Suprapubic skin (tissue), 4 donors: ENCODE results near the gene TMEM208. TPM values are rescaled to one million over a fixed set of nuclear protein-coding genes. Genes with fewer than 3 reads are reported as not detected.
A peak's percentile ranks its signal among the peaks of the same experiment; 100 is the strongest.

Experiments used
- DNase-seq, 2 donors: peaks; one replicate each; pipeline ENCODE4 v3.0.0-alpha.2; 2019; ENCODE audit warnings: low spot score in 2 of 2
- H3K27ac ChIP-seq: fragments of 200-600 bp; sonication (generic); one replicate; pipeline ENCODE4 v1.5.1; 2019
- H3K27me3 ChIP-seq: fragments of 200-600 bp; sonication (generic); one replicate; pipeline ENCODE4 v1.5.1; 2019
- H3K36me3 ChIP-seq: fragments of 200-600 bp; sonication (generic); one replicate; pipeline ENCODE4 v1.5.1; 2019
- H3K4me1 ChIP-seq: fragments of 200-600 bp; sonication (generic); one replicate; pipeline ENCODE4 v1.5.1; 2019
- H3K4me3 ChIP-seq: fragments of 200-600 bp; sonication (generic); one replicate; pipeline ENCODE4 v1.5.1; 2019; ENCODE audit warnings: mild to moderate bottlenecking
- H3K9me3 ChIP-seq: fragments of 200-600 bp; sonication (generic); one replicate; pipeline ENCODE4 v1.5.1; 2019
- CTCF ChIP-seq, 2 donors: fragments of 200-600 bp in 1 of 2; fragments of 450-650 bp in 1 of 2; sonication (generic) in 1 of 2; IDR thresholded peaks; one replicate each; pipeline ENCODE4 v1.5.1; 2016 to 2019; ENCODE audit warnings: antibody characterized with exemption in 2 of 2, mild to moderate bottlenecking in 1 of 2, moderate library complexity in 1 of 2
- EP300 ChIP-seq: sonication (generic); formaldehyde crosslinking; IDR thresholded peaks from one replicate; pipeline ENCODE4 v1.6.1; 2017; ENCODE audit warnings: antibody characterized with exemption
- POLR2A ChIP-seq, 2 donors: fragments of 450-650 bp; IDR thresholded peaks; one replicate each; pipeline ENCODE4 v1.6.1; 2017; ENCODE audit warnings: antibody characterized with exemption in 2 of 2, mild to moderate bottlenecking in 2 of 2, moderate library complexity in 2 of 2
- POLR2AphosphoS5 ChIP-seq, 3 donors: sonication (generic); formaldehyde crosslinking; IDR thresholded peaks; one replicate each; pipeline ENCODE4 v1.6.1; 2017; ENCODE audit warnings: antibody characterized with exemption in 3 of 3
- WGBS: methylation state at CpG from one replicate; pipeline ENCODE4 v1.1.5; 2018; 5-methylcytosine and 5-hydroxymethylcytosine counted together
- total RNA-seq, 4 donors: library from RNA; depleted of rRNA; stranded (reverse); fragments of >200 nt; gene quantifications; one replicate each; pipeline ENCODE4 v1.1.0, GENCODE V29; 2016

Gene TMEM208
- total RNA-seq, 4 donors from 2014 or later: 32.8 to 46.8 (median 40.0) TPM

- no peaks in the 10 kb centered on the region for H3K9me3 ChIP-seq
- H3K27ac ChIP-seq: no peak overlapping the region
- peaks cover 42% of the 10 kb centered on the region for H3K36me3 ChIP-seq
- peaks cover 19% of the 10 kb centered on the region for H3K4me1 ChIP-seq
- no peak for TF ChIP-seq POLR2AphosphoS5 (IDR thresholded peaks at IDR 0.05)
- TF ChIP-seq EP300: no peak
- no peak for TF ChIP-seq POLR2A (IDR thresholded peaks at IDR 0.05)
- TF ChIP-seq CTCF (IDR thresholded peaks at IDR 0.05): no peak
- DNase-seq: no peak
- no peaks in the 10 kb centered on the region for H3K27me3 ChIP-seq
- WGBS: 93% methylated on average over 9 of the region's 9 CpGs
- peak overlapping the region; percentile 93 for H3K4me3 ChIP-seq
Measured at GRCh38 chr16:67228034-67228785, 1.3 kb downstream of the TMEM208 start.

GRCh38 chr16:67228905-67229304, 2.0 kb downstream of the TMEM208 start:
- H3K36me3 ChIP-seq: peaks cover 49% of the 10 kb centered on the region
- no peak overlapping the region for H3K4me3 ChIP-seq
- TF ChIP-seq POLR2A (IDR thresholded peaks at IDR 0.05) (no peak), EP300 (no peak), POLR2AphosphoS5 (IDR thresholded peaks at IDR 0.05) (no peak), CTCF (IDR thresholded peaks at IDR 0.05) (no peak)
- no peaks in the 10 kb centered on the region for H3K9me3 ChIP-seq
- H3K27ac ChIP-seq: no peak overlapping the region
- H3K27me3 ChIP-seq: no peaks in the 10 kb centered on the region
- H3K4me1 ChIP-seq: peaks cover 19% of the 10 kb centered on the region
- 82% methylated on average over 9 of the region's 9 CpGs for WGBS
- no peak for DNase-seq

- H3K27me3 ChIP-seq: no peaks in the 10 kb centered on the region
- WGBS: 91% methylated on average over 19 of the region's 32 CpGs
- no peak overlapping the region for H3K4me3 ChIP-seq
- H3K27ac ChIP-seq: no peak overlapping the region
- H3K36me3 ChIP-seq: peaks cover 61% of the 10 kb centered on the region
- no peak for DNase-seq
- TF ChIP-seq EP300 (no peak), POLR2A (IDR thresholded peaks at IDR 0.05) (no peak), POLR2AphosphoS5 (IDR thresholded peaks at IDR 0.05) (no peak), CTCF (IDR thresholded peaks at IDR 0.05) (no peak)
- no peaks in the 10 kb centered on the region for H3K9me3 ChIP-seq
- peaks cover 19% of the 10 kb centered on the region for H3K4me1 ChIP-seq
Measured at GRCh38 chr16:67229906-67230808, 3.2 kb downstream of the TMEM208 start.

DNA sequence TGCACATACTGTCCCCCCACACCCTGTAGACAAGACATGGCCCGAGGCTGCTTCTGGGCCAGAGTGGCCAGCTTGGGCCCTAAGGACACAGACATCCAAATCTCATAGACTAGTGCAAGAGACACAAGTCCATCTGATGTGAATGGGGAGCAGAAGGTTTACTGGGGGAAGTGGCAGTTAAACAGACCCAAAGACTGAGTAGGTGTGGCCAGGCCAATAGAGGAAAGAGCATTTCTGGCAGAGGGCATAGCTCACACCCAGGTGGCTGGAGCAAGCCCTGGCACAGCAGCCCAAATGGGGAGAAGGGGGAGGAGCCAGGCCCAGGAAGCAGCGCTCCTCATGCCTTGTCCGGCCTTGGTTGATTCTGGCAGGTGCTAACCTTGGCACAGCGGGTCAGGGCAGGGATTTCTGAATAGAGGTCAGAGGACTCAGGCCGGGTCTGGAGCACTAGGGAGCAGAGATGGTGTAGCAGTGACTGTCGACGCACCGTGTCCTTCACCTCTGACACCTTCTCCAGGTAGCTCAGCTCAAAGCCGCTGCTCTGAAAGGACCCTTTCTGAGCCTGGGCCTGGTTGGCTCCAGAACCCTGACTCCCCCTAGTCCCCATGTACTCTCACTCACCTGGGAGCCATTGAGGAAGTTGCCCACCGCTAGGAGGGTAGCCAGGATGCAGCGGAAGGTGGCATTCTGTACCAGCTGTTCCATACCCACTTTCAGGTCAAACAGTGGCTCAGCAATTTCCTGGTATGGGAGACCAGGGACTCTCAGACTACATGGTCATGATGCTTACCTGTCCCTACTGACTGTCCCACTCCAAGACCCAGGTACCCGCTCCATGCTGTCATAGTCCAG, 4.1 kb downstream of the TMEM208 start:
- Histone ChIP-seq H3K27ac (no peak overlapping the region), H3K4me3 (no peak overlapping the region), H3K4me1 (peaks cover 16% of the 10 kb centered on the region), H3K9me3 (no peaks in the 10 kb centered on the region), H3K36me3 (peaks cover 69% of the 10 kb centered on the region), H3K27me3 (no peaks in the 10 kb centered on the region)
- DNase-seq: no peak
- 83% methylated on average over 10 of the region's 12 CpGs for WGBS
- TF ChIP-seq POLR2AphosphoS5 (IDR thresholded peaks at IDR 0.05): no peak
- TF ChIP-seq CTCF (IDR thresholded peaks at IDR 0.05): no peak
- TF ChIP-seq POLR2A (IDR thresholded peaks at IDR 0.05): no peak
- TF ChIP-seq EP300: no peak
